Thyroid gland (tissue), 4 donors: ENCODE measurements around the gene GALNT2.

Source experiments
- POLR2A ChIP-seq, 2 donors: fragments of 450-650 bp; IDR thresholded peaks; one replicate each; pipeline ENCODE4 v1.6.1; 2017; ENCODE audit warnings: antibody characterized with exemption in 2 of 2, mild to moderate bottlenecking in 2 of 2, moderate library complexity in 1 of 2
- TF ChIP-seq, protein P1 (sequence below), 6 experiments: fragments of 200-600 bp in 3 of 6; fragments of 450-650 bp in 3 of 6; sonication (generic) in 3 of 6; IDR thresholded peaks; one replicate each; pipeline ENCODE4 v1.5.1; 2016 to 2019; ENCODE audit warnings: antibody characterized with exemption in 6 of 6, mild to moderate bottlenecking in 2 of 6, inconsistent platforms in 1 of 6, moderate library complexity in 1 of 6

DNA sequence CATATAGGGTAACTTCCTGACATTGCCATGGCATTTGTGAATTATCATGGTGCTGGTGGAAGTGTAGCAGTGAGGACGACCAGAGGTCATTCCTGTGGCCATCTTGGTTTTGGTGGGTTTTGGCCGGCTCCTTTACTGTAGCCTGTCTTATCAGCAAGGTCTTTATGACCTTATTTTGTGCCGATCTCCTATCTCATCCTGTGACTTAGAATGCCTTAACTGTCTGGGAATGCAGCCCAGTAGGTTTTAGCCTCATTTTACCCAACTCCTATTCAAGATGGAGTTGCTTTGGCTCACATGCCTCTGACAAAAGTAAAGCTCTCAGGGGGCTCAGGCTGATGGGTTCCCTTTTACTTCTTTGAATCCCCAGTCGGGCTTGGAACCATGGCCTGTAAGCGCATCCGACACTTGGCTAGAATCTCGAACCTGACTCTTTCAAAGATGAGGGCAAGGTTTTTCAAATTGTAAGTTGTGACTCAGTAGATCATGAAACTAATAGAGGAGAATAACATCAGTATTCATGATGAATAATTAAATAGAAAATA is 85.0 kb downstream of the GALNT2 start:
- TF ChIP-seq, protein P1, sequence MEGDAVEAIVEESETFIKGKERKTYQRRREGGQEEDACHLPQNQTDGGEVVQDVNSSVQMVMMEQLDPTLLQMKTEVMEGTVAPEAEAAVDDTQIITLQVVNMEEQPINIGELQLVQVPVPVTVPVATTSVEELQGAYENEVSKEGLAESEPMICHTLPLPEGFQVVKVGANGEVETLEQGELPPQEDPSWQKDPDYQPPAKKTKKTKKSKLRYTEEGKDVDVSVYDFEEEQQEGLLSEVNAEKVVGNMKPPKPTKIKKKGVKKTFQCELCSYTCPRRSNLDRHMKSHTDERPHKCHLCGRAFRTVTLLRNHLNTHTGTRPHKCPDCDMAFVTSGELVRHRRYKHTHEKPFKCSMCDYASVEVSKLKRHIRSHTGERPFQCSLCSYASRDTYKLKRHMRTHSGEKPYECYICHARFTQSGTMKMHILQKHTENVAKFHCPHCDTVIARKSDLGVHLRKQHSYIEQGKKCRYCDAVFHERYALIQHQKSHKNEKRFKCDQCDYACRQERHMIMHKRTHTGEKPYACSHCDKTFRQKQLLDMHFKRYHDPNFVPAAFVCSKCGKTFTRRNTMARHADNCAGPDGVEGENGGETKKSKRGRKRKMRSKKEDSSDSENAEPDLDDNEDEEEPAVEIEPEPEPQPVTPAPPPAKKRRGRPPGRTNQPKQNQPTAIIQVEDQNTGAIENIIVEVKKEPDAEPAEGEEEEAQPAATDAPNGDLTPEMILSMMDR (IDR thresholded peaks at IDR 0.05): no peak
- no peak for TF ChIP-seq POLR2A (IDR thresholded peaks at IDR 0.05)
